ENCODE results near the gene SLC4A8. TPM values are rescaled to one million over a fixed set of nuclear protein-coding genes. Genes with fewer than 3 reads are reported as not detected.
"Not testable (repeated sequence)": the region's sequence is repeated elsewhere in the genome, so short reads cannot be mapped to it uniquely, and the experiment has no call there.

SLC4A8 gene
- total RNA-seq, 4 donors from 2014 or later, result 0.05 TPM; not detected in 3

DNA sequence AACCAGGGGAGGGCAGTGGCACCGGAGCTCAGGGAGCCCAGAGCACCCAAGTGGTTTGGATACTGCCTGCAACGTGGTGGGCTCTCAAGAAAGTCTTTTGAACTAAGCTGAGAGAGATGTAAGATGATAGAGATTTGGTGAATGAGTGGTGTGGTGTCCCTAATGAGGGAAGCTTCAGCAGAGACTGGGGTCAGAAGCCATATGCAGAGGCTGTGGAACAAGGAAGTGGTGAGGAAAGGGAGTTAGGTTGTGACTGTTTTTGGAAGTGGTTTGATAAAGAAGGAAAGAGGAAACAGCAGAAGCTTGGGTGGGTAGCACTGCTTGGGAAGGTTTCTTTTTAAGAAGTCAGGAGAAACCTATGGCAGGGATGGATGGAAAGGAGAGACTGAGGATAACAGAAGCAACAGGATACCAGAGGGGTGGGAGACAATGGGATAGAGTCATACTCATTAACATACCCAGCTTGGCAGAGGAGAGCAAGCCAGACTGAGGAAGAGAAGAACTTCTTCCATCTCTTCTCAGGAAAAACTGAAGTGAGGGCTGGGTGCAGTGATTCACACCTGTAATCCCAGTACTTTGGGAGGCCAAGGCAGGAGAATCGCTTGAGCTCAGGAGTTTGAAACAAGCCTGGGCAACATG lies 24.1 kb downstream of the SLC4A8 start:
- intact Hi-C loops (cut with DNase I; ENCODE audit: low total_unique reads) (no loop called here), in situ Hi-C loops (cut with MboI; ENCODE audit: low sequenced_read_pairs in 4 of 4) (loop anchor here in 1 of 4 donors (25.0 kb wide), 1 partner anchor 364 kb away; a partner anchor contains a TSS)
- TF ChIP-seq CTCF (IDR thresholded peaks at IDR 0.05 in 4 of 5, conservative IDR thresholded peaks at IDR 0.05 in 1 of 5) (no peak), POLR2A (IDR thresholded peaks at IDR 0.05) (no peak)
- Histone ChIP-seq H3K9me3 (no peaks in the 10 kb centered on the region), H3K27me3 (peaks cover 0 to 4% (median 0%) of the 10 kb centered on the region in 3 donors), H3K36me3 (no peaks in the 10 kb centered on the region), H3K4me1 (no peaks in the 10 kb centered on the region), H3K27ac (no peak overlapping the region), H3K4me3 (no peak overlapping the region)
- ATAC-seq, result no peak
- DNase-seq, result no peak

GRCh38 chr12:51449580-51450246 lies 25.1 kb downstream of the SLC4A8 start:
- DNase-seq, result no peak
- no peaks in the 10 kb centered on the region for H3K9me3 ChIP-seq
- ATAC-seq, result no peak
- intact Hi-C loops (cut with DNase I; ENCODE audit: low total_unique reads), result no loop called here
- TF ChIP-seq CTCF (IDR thresholded peaks at IDR 0.05 in 4 of 5, conservative IDR thresholded peaks at IDR 0.05 in 1 of 5) (no peak), POLR2A (IDR thresholded peaks at IDR 0.05) (no peak)
- no peaks in the 10 kb centered on the region for H3K4me1 ChIP-seq
- in situ Hi-C loops (cut with MboI; ENCODE audit: low sequenced_read_pairs in 4 of 4), result loop anchor here in 1 of 4 donors (25.0 kb wide), 1 partner anchor 363 kb away; a partner anchor contains a TSS
- no peaks in the 10 kb centered on the region for H3K36me3 ChIP-seq
- no peak overlapping the region for H3K27ac ChIP-seq
- no peaks in the 10 kb centered on the region for H3K27me3 ChIP-seq
- H3K4me3 ChIP-seq, result no peak overlapping the region

DNA sequence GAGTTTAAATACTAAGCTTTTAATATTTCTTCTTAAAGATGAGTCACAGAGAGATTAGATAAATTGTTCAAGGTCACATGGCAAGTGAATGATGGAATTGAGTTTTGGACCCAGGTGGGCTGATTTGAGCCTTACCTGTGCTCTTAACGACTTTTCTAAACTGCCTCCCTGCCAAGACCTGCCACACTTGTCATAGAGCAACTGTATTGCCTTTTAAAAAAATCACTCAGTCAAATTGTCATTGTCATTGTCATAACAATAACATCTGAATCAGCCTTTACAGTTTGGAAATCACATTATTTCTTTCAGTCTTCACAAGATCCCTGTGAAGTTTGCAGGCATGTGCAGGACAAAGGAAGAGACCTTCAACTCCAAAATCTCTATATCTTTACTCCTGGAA lies 25.7 kb downstream of the SLC4A8 start:
- Histone ChIP-seq H3K9me3 (no peaks in the 10 kb centered on the region), H3K27me3 (no peaks in the 10 kb centered on the region), H3K4me3 (no peak overlapping the region), H3K4me1 (no peaks in the 10 kb centered on the region), H3K27ac (no peak overlapping the region), H3K36me3 (no peaks in the 10 kb centered on the region)
- DNase-seq, result no peak
- in situ Hi-C loops (cut with MboI; ENCODE audit: low sequenced_read_pairs in 4 of 4), result no loop called here
- ATAC-seq, result no peak
- intact Hi-C loops (cut with DNase I; ENCODE audit: low total_unique reads), result no loop called here
- TF ChIP-seq POLR2A (IDR thresholded peaks at IDR 0.05) (no peak), CTCF (IDR thresholded peaks at IDR 0.05 in 4 of 5, conservative IDR thresholded peaks at IDR 0.05 in 1 of 5) (no peak)

GRCh38 chr12:51450806-51451205 lies 26.2 kb downstream of the SLC4A8 start:
- H3K4me3 ChIP-seq, result no peak overlapping the region
- no peaks in the 10 kb centered on the region for H3K4me1 ChIP-seq
- no peak for TF ChIP-seq CTCF (IDR thresholded peaks at IDR 0.05 in 4 of 5, conservative IDR thresholded peaks at IDR 0.05 in 1 of 5)
- no peak for TF ChIP-seq POLR2A (IDR thresholded peaks at IDR 0.05)
- H3K36me3 ChIP-seq, result no peaks in the 10 kb centered on the region
- H3K27me3 ChIP-seq, result no peaks in the 10 kb centered on the region
- intact Hi-C loops (cut with DNase I; ENCODE audit: low total_unique reads), result no loop called here
- no peak for DNase-seq
- in situ Hi-C loops (cut with MboI; ENCODE audit: low sequenced_read_pairs in 4 of 4), result no loop called here
- no peak for ATAC-seq
- no peaks in the 10 kb centered on the region for H3K9me3 ChIP-seq
- no peak overlapping the region for H3K27ac ChIP-seq

- H3K27me3 ChIP-seq; DNase-seq; H3K4me3 ChIP-seq; H3K4me1 ChIP-seq; H3K27ac ChIP-seq; intact Hi-C loops (cut with DNase I; ENCODE audit: low total_unique reads); in situ Hi-C loops (cut with MboI; ENCODE audit: low sequenced_read_pairs in 4 of 4); ATAC-seq; H3K36me3 ChIP-seq; H3K9me3 ChIP-seq: not testable (repeated sequence)
Measured at GRCh38 chr12:51454016-51454415, 29.4 kb downstream of the SLC4A8 start.

- intact Hi-C loops (cut with DNase I; ENCODE audit: low total_unique reads); H3K27me3 ChIP-seq; H3K4me3 ChIP-seq; H3K36me3 ChIP-seq; H3K27ac ChIP-seq; ATAC-seq; in situ Hi-C loops (cut with MboI; ENCODE audit: low sequenced_read_pairs in 4 of 4); H3K9me3 ChIP-seq; H3K4me1 ChIP-seq; DNase-seq: not testable (repeated sequence)
Measured at GRCh38 chr12:51455050-51455449, 30.4 kb downstream of the SLC4A8 start.
